Measurements from ENCODE around the gene RECQL.

The RECQL gene

DNA sequence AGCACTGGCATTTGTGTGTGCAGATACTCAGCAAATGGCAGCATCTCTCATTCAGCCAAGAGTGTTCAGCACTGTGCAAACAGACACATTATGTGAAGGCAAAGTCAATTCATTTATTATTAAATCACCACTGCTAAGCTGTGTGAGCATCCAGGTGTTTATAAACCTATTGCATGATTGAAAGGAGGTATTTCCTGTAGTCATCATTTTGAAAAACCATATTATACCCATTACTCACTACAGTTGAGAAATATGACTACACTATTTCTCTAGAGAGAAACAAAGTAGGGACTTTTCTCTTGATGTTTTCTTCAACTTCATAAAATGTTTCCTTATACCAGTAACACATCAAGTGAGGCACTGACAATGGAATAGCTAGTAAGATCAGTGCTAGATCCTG is 38.4 kb upstream of the RECQL start:
- no peaks in the 10 kb centered on the region for H3K27me3 ChIP-seq (ENCODE audit: insufficient read depth, poor library complexity, severe bottlenecking)
- TF ChIP-seq, protein P1, sequence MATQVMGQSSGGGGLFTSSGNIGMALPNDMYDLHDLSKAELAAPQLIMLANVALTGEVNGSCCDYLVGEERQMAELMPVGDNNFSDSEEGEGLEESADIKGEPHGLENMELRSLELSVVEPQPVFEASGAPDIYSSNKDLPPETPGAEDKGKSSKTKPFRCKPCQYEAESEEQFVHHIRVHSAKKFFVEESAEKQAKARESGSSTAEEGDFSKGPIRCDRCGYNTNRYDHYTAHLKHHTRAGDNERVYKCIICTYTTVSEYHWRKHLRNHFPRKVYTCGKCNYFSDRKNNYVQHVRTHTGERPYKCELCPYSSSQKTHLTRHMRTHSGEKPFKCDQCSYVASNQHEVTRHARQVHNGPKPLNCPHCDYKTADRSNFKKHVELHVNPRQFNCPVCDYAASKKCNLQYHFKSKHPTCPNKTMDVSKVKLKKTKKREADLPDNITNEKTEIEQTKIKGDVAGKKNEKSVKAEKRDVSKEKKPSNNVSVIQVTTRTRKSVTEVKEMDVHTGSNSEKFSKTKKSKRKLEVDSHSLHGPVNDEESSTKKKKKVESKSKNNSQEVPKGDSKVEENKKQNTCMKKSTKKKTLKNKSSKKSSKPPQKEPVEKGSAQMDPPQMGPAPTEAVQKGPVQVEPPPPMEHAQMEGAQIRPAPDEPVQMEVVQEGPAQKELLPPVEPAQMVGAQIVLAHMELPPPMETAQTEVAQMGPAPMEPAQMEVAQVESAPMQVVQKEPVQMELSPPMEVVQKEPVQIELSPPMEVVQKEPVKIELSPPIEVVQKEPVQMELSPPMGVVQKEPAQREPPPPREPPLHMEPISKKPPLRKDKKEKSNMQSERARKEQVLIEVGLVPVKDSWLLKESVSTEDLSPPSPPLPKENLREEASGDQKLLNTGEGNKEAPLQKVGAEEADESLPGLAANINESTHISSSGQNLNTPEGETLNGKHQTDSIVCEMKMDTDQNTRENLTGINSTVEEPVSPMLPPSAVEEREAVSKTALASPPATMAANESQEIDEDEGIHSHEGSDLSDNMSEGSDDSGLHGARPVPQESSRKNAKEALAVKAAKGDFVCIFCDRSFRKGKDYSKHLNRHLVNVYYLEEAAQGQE (IDR thresholded peaks at IDR 0.05; ENCODE audit: insufficient replicate concordance, low read depth): no peak
- TF ChIP-seq GABPA (IDR thresholded peaks at IDR 0.05; ENCODE audit: low read depth): no peak
- TF ChIP-seq, protein P2, sequence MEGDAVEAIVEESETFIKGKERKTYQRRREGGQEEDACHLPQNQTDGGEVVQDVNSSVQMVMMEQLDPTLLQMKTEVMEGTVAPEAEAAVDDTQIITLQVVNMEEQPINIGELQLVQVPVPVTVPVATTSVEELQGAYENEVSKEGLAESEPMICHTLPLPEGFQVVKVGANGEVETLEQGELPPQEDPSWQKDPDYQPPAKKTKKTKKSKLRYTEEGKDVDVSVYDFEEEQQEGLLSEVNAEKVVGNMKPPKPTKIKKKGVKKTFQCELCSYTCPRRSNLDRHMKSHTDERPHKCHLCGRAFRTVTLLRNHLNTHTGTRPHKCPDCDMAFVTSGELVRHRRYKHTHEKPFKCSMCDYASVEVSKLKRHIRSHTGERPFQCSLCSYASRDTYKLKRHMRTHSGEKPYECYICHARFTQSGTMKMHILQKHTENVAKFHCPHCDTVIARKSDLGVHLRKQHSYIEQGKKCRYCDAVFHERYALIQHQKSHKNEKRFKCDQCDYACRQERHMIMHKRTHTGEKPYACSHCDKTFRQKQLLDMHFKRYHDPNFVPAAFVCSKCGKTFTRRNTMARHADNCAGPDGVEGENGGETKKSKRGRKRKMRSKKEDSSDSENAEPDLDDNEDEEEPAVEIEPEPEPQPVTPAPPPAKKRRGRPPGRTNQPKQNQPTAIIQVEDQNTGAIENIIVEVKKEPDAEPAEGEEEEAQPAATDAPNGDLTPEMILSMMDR (IDR thresholded peaks at IDR 0.05; ENCODE audit: insufficient read depth, low read length): no peak
- TF ChIP-seq POLR2AphosphoS5 (IDR thresholded peaks at IDR 0.05; ENCODE audit: low read depth): no peak
- H3K4me3 ChIP-seq (replicated peaks; ENCODE audit: insufficient read depth, low read length): no peak overlapping the region
- no peak for DNase-seq (ENCODE audit: low read depth in 1 of 2, low spot score in 1 of 2)
- no peak overlapping the region for H3K27ac ChIP-seq (replicated peaks)

DNA sequence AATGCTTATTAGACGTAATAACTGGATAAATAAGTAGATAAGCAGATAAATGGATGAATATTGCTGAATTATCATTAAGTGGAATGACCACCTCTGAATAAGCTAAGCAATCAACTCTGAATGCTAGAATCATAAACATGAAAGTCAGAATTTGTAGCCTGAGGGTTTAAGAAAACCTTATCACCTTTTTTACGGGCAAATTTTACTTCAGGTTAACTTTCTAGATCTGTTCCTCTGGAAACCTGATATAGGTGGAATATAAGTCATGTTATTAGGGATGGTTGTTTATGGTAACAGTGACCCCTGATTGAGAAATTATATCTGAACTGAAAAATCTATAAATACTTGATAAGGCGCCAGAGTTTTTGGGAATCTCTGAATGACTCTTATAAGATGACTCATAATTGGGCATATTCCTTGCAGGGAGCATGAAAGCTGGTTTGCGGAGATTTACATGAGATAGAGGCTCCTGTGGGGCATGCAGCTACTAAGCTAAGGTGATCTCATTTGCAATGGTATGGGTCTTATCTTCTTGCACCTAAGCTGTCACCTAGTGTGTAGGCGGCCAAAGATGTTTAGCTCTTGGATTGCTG is 36.7 kb upstream of the RECQL start:
- H3K27me3 ChIP-seq (ENCODE audit: insufficient read depth, poor library complexity, severe bottlenecking): no peaks in the 10 kb centered on the region
- no peak overlapping the region for H3K27ac ChIP-seq (replicated peaks)
- H3K4me3 ChIP-seq (replicated peaks; ENCODE audit: insufficient read depth, low read length): no peak overlapping the region
- DNase-seq (ENCODE audit: low read depth in 1 of 2, low spot score in 1 of 2): no peak
- TF ChIP-seq POLR2AphosphoS5 (IDR thresholded peaks at IDR 0.05; ENCODE audit: low read depth): no peak
- TF ChIP-seq, protein P2 (IDR thresholded peaks at IDR 0.05; ENCODE audit: insufficient read depth, low read length): no peak
- no peak for TF ChIP-seq SPI1 (IDR thresholded peaks at IDR 0.05; ENCODE audit: borderline replicate concordance, low read depth)
- TF ChIP-seq GABPA (IDR thresholded peaks at IDR 0.05; ENCODE audit: low read depth): no peak
- TF ChIP-seq, protein P1 (IDR thresholded peaks at IDR 0.05; ENCODE audit: insufficient replicate concordance, low read depth): no peak

DNA sequence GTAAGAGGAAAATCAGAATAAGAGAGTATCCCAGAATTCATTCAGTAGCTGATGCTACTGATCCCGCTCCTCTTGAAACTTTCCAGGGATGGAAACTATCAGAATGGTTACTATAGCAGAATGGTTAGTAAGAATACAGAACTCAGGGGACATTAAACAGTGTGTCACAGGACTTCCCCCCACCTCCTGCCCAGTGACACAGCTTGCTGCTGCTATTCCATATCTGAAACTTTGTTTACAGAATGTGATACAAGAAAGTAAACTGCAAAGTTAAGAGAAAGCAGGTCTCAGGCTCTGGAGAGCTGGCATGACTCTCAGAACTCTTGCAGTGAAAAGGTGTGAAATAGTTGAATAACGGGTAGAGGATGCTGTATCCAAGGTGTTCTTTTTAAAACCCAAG is 28.0 kb upstream of the RECQL start:
- no peak for DNase-seq (ENCODE audit: low read depth in 1 of 2, low spot score in 1 of 2)
- no peak overlapping the region for H3K4me3 ChIP-seq (replicated peaks; ENCODE audit: insufficient read depth, low read length)
- TF ChIP-seq GABPA (IDR thresholded peaks at IDR 0.05; ENCODE audit: low read depth): no peak
- TF ChIP-seq, protein P1 (IDR thresholded peaks at IDR 0.05; ENCODE audit: insufficient replicate concordance, low read depth): no peak
- TF ChIP-seq SPI1 (IDR thresholded peaks at IDR 0.05; ENCODE audit: borderline replicate concordance, low read depth): no peak
- TF ChIP-seq POLR2AphosphoS5 (IDR thresholded peaks at IDR 0.05; ENCODE audit: low read depth): no peak
- TF ChIP-seq, protein P2 (IDR thresholded peaks at IDR 0.05; ENCODE audit: insufficient read depth, low read length): no peak
- peaks cover 52% of the 10 kb centered on the region for H3K27me3 ChIP-seq (ENCODE audit: insufficient read depth, poor library complexity, severe bottlenecking)
- no peak overlapping the region for H3K27ac ChIP-seq (replicated peaks)

Measured in HL-60 (cell line).